GM12872 (cell line): Measurements from ENCODE around the gene CLDND2.

Experiments used
- CTCF ChIP-seq: IDR thresholded peaks from 3 replicates; pipeline ENCODE4 v1.5.1; 2011; ENCODE audit warnings: low read depth, mild to moderate bottlenecking, low read length, moderate library complexity; ENCODE audit not compliant: insufficient read depth

Gene CLDND2

GRCh38 chr19:51347209-51347928 is 21.4 kb downstream of the CLDND2 start:
- TF ChIP-seq CTCF, result no peak

- TF ChIP-seq CTCF, result 0 out of 3 replicates have a peak, but pooled peaks have one; percentile 12
Observed at GRCh38 chr19:51346742-51347141, 22.1 kb downstream of the CLDND2 start.

- TF ChIP-seq CTCF, result no peak
Observed at GRCh38 chr19:51345076-51345620, 23.7 kb downstream of the CLDND2 start.

- no peak for TF ChIP-seq CTCF
Observed at GRCh38 chr19:51342631-51343569, 25.9 kb downstream of the CLDND2 start.

GRCh38 chr19:51341976-51342580 is 26.7 kb downstream of the CLDND2 start, which contains the start of gene VSIG10L:
Gene VSIG10L, minus strand, starts transcription at chr19:51342139. Its CDS starts 15 bp downstream, at chr19:51342124.
- no peak for TF ChIP-seq CTCF

- TF ChIP-seq CTCF, result no peak
Observed at GRCh38 chr19:51341066-51341465, 27.7 kb downstream of the CLDND2 start.
